ENCODE data around the gene BCL11B. TPM values are rescaled to one million over a fixed set of nuclear protein-coding genes. Genes with fewer than 3 reads are reported as not detected.

The BCL11B gene
- total and polyA plus RNA-seq, 4 donors: 0.04 to 0.42 (median 0.16) TPM

DNA sequence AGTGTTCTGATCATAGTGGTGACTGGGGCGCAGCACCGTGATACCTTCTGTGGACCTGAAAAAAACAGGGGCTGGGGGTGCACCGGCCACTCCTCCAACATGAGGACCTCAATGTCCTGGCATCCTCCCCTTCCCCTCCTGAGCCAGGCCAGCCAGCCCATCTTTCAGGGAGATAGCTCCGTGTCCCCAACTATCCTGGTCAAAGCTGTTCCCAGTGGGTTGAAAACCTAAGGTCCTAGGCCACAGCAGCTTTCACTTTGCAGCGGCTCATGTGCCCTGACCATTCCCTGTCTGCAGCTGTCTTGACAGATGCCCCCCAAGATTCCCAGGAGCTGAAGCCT is 75.7 kb downstream of the BCL11B start (continued):
- TF ChIP-seq, protein P1, sequence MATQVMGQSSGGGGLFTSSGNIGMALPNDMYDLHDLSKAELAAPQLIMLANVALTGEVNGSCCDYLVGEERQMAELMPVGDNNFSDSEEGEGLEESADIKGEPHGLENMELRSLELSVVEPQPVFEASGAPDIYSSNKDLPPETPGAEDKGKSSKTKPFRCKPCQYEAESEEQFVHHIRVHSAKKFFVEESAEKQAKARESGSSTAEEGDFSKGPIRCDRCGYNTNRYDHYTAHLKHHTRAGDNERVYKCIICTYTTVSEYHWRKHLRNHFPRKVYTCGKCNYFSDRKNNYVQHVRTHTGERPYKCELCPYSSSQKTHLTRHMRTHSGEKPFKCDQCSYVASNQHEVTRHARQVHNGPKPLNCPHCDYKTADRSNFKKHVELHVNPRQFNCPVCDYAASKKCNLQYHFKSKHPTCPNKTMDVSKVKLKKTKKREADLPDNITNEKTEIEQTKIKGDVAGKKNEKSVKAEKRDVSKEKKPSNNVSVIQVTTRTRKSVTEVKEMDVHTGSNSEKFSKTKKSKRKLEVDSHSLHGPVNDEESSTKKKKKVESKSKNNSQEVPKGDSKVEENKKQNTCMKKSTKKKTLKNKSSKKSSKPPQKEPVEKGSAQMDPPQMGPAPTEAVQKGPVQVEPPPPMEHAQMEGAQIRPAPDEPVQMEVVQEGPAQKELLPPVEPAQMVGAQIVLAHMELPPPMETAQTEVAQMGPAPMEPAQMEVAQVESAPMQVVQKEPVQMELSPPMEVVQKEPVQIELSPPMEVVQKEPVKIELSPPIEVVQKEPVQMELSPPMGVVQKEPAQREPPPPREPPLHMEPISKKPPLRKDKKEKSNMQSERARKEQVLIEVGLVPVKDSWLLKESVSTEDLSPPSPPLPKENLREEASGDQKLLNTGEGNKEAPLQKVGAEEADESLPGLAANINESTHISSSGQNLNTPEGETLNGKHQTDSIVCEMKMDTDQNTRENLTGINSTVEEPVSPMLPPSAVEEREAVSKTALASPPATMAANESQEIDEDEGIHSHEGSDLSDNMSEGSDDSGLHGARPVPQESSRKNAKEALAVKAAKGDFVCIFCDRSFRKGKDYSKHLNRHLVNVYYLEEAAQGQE (IDR thresholded peaks at IDR 0.05): no peak

DNA sequence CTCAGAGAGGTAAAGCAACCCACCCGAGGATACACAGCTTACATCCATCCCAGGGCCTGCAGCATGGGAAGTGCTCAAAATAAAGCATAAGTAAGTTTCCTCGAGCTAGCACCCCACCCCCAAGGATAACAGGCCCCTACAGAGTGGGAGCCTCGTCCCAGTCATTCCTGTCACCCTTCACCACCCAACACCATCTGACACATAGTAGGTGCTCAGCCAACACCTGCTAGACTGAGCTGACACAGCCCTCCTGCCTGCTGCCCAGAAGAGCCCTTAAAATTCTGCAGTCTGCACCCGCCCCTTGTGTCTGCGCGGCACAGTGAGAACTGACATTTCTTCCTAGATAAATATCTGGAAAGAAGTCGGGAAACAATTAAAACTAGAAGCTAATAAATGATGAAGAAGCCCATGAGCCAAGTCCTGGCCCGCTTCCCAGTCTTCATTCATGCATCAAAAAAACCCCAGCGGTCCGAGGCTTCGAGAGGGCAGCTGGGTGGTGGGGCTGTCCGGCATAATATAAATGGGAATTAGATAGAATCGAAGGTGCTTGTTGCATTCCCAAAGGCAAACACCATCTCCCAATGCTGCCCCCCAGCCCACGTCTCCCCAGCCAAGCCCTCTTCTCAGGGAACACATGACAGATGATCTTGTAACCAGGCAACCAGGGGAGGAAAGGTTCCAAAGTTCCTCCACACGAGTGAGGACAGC is 76.2 kb downstream of the BCL11B start:
- H3K27ac ChIP-seq (ENCODE audit: low read depth in 1 of 2, low read length in 2 of 2): no peak overlapping the region
- no peaks in the 10 kb centered on the region for H3K36me3 ChIP-seq (ENCODE audit: control insufficient read depth in 4 of 4, insufficient read depth in 3 of 4, low read depth in 1 of 4, low read length in 3 of 4)
- H3K9ac ChIP-seq (ENCODE audit: low read depth in 1 of 2, low read length in 2 of 2): no peak overlapping the region
- TF ChIP-seq NR2F2 (IDR thresholded peaks at IDR 0.05): no peak
- no peak for TF ChIP-seq RAD21 (IDR thresholded peaks at IDR 0.05)
- TF ChIP-seq, protein P2, sequence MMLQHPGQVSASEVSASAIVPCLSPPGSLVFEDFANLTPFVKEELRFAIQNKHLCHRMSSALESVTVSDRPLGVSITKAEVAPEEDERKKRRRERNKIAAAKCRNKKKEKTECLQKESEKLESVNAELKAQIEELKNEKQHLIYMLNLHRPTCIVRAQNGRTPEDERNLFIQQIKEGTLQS (IDR thresholded peaks at IDR 0.05): no peak
- no peak for TF ChIP-seq HNF4G (IDR thresholded peaks at IDR 0.05)
- TF ChIP-seq, protein P3, sequence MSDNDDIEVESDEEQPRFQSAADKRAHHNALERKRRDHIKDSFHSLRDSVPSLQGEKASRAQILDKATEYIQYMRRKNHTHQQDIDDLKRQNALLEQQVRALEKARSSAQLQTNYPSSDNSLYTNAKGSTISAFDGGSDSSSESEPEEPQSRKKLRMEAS (IDR thresholded peaks at IDR 0.05): no peak
- TF ChIP-seq FOXA1 (IDR thresholded peaks at IDR 0.05): no peak
- TF ChIP-seq HNF4A (conservative IDR thresholded peaks at IDR 0.05): no peak
- TF ChIP-seq JUND (IDR thresholded peaks at IDR 0.05): no peak
- no peak for TF ChIP-seq TAF1 (conservative IDR thresholded peaks at IDR 0.05)
- TF ChIP-seq, protein P4, sequence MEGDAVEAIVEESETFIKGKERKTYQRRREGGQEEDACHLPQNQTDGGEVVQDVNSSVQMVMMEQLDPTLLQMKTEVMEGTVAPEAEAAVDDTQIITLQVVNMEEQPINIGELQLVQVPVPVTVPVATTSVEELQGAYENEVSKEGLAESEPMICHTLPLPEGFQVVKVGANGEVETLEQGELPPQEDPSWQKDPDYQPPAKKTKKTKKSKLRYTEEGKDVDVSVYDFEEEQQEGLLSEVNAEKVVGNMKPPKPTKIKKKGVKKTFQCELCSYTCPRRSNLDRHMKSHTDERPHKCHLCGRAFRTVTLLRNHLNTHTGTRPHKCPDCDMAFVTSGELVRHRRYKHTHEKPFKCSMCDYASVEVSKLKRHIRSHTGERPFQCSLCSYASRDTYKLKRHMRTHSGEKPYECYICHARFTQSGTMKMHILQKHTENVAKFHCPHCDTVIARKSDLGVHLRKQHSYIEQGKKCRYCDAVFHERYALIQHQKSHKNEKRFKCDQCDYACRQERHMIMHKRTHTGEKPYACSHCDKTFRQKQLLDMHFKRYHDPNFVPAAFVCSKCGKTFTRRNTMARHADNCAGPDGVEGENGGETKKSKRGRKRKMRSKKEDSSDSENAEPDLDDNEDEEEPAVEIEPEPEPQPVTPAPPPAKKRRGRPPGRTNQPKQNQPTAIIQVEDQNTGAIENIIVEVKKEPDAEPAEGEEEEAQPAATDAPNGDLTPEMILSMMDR (IDR thresholded peaks at IDR 0.05; ENCODE audit: low read depth, low read length, missing input control): no peak
- no peak for TF ChIP-seq YY1 (IDR thresholded peaks at IDR 0.05)
- TF ChIP-seq, protein P1 (IDR thresholded peaks at IDR 0.05): no peak
- H3K27me3 ChIP-seq (ENCODE audit: control insufficient read depth in 4 of 4, insufficient read depth in 4 of 4, low read length in 3 of 4): no peaks in the 10 kb centered on the region
- no peak overlapping the region for H3K4me3 ChIP-seq (ENCODE audit: low read depth in 1 of 3, low read length in 3 of 3)
- H3K4me1 ChIP-seq (ENCODE audit: control insufficient read depth in 4 of 4, insufficient read depth in 4 of 4, low read length in 3 of 4): peaks cover 5 to 12% (median 9%) of the 10 kb centered on the region in 4 donors
- no peak for DNase-seq (ENCODE audit: low spot score)
- 73% methylated on average over 15 of the region's 15 CpGs for WGBS
- H3K9me3 ChIP-seq (ENCODE audit: control insufficient read depth in 4 of 4, low read length in 3 of 4): no peaks in the 10 kb centered on the region

All from liver (tissue), 9 donors.